ENCODE data around the gene CYTH1.

Gene CYTH1

GRCh38 chr17:78641666-78642065 is 140.4 kb downstream of the CYTH1 start:
- no peak for TF ChIP-seq CTCF (IDR thresholded peaks at IDR 0.05; ENCODE audit: low read depth, low read length)
- H3K4me3 ChIP-seq (ENCODE audit: low read depth, low read length), result no peak overlapping the region

- H3K4me3 ChIP-seq (ENCODE audit: low read depth, low read length), result no peak overlapping the region
- no peak for TF ChIP-seq CTCF (IDR thresholded peaks at IDR 0.05; ENCODE audit: low read depth, low read length)
These were observed 140.8 kb downstream of the CYTH1 start for GRCh38 chr17:78641243-78641642.

GRCh38 chr17:78640700-78641099 is 141.4 kb downstream of the CYTH1 start:
- no peak for TF ChIP-seq CTCF (IDR thresholded peaks at IDR 0.05; ENCODE audit: low read depth, low read length)
- no peak overlapping the region for H3K4me3 ChIP-seq (ENCODE audit: low read depth, low read length)

- TF ChIP-seq CTCF (IDR thresholded peaks at IDR 0.05; ENCODE audit: low read depth, low read length), result no peak
- no peak overlapping the region for H3K4me3 ChIP-seq (ENCODE audit: low read depth, low read length)
These were observed 144.2 kb downstream of the CYTH1 start for GRCh38 chr17:78637643-78638420.

GRCh38 chr17:78637146-78637545 is 144.9 kb downstream of the CYTH1 start:
- no peak for TF ChIP-seq CTCF (IDR thresholded peaks at IDR 0.05; ENCODE audit: low read depth, low read length)
- H3K4me3 ChIP-seq (ENCODE audit: low read depth, low read length), result no peak overlapping the region

GRCh38 chr17:78634154-78634553 is 147.9 kb downstream of the CYTH1 start:
- no peak overlapping the region for H3K4me3 ChIP-seq (ENCODE audit: low read depth, low read length)
- TF ChIP-seq CTCF (IDR thresholded peaks at IDR 0.05; ENCODE audit: low read depth, low read length), result no peak

GRCh38 chr17:78629436-78629995 is 152.6 kb downstream of the CYTH1 start:
- no peak for TF ChIP-seq CTCF (IDR thresholded peaks at IDR 0.05; ENCODE audit: low read depth, low read length)
- no peak overlapping the region for H3K4me3 ChIP-seq (ENCODE audit: low read depth, low read length)

All from WI38 (cell line).